ENCODE measurements around the gene DET1. TPM values are rescaled to one million over a fixed set of nuclear protein-coding genes. Genes with fewer than 3 reads are reported as not detected.

The DET1 gene
- total RNA-seq, 2 experiments from 2014 or later = 2.2 to 2.8 TPM

GRCh38 chr15:88489321-88489720 is 57.2 kb downstream of the DET1 start:
- ATAC-seq (ENCODE audit: poor library complexity) = no peak
- H3K4me1 ChIP-seq (ENCODE audit: insufficient read depth, low read length) = no peaks in the 10 kb centered on the region
- no peak overlapping the region for H3K27ac ChIP-seq (ENCODE audit: low read depth in 1 of 2, low read length in 2 of 2)
- H3K4me3 ChIP-seq (ENCODE audit: low read length) = no peak overlapping the region
- Mint-ChIP-seq H3K4me1 (ENCODE audit: low read depth) (no peaks in the 10 kb centered on the region), H3K27me3 (no peaks in the 10 kb centered on the region), H3K36me3 (ENCODE audit: low read depth) (no peaks in the 10 kb centered on the region), H3K27ac (no peak overlapping the region), H3K9me3 (no peaks in the 10 kb centered on the region), H3K4me3 (no peak overlapping the region)
- H3K27me3 ChIP-seq (ENCODE audit: control insufficient read depth in 1 of 2, insufficient read depth in 2 of 2, low read length in 2 of 2) = no peaks in the 10 kb centered on the region
- DNase-seq = no peak
- TF ChIP-seq, protein P1, sequence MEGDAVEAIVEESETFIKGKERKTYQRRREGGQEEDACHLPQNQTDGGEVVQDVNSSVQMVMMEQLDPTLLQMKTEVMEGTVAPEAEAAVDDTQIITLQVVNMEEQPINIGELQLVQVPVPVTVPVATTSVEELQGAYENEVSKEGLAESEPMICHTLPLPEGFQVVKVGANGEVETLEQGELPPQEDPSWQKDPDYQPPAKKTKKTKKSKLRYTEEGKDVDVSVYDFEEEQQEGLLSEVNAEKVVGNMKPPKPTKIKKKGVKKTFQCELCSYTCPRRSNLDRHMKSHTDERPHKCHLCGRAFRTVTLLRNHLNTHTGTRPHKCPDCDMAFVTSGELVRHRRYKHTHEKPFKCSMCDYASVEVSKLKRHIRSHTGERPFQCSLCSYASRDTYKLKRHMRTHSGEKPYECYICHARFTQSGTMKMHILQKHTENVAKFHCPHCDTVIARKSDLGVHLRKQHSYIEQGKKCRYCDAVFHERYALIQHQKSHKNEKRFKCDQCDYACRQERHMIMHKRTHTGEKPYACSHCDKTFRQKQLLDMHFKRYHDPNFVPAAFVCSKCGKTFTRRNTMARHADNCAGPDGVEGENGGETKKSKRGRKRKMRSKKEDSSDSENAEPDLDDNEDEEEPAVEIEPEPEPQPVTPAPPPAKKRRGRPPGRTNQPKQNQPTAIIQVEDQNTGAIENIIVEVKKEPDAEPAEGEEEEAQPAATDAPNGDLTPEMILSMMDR (IDR thresholded peaks at IDR 0.05) = no peak
- POLR2A ChIA-PET = interaction anchor here (0.6 to 1.0 kb wide), 2 partner anchors 9 to 22 kb away, joined by 3 read pairs; partner anchors contain the start of genes MRPL46 and MRPS11
- no peaks in the 10 kb centered on the region for H3K36me3 ChIP-seq (ENCODE audit: insufficient read depth, low read length)
- no peaks in the 10 kb centered on the region for H3K9me3 ChIP-seq (ENCODE audit: control insufficient read depth in 1 of 2, insufficient read depth in 1 of 2, low read length in 2 of 2)
- intact Hi-C loops (cut with DNase I, micrococcal nuclease) = no loop called here
- CTCF ChIA-PET = no interaction called here

GRCh38 chr15:88487796-88488523 is 58.5 kb downstream of the DET1 start:
- TF ChIP-seq, protein P1 (IDR thresholded peaks at IDR 0.05) = no peak
- Histone ChIP-seq H3K27ac (ENCODE audit: low read depth in 1 of 2, low read length in 2 of 2) (no peak overlapping the region), H3K27me3 (ENCODE audit: control insufficient read depth in 1 of 2, insufficient read depth in 2 of 2, low read length in 2 of 2) (no peaks in the 10 kb centered on the region), H3K4me3 (ENCODE audit: low read length) (no peak overlapping the region), H3K36me3 (ENCODE audit: insufficient read depth, low read length) (no peaks in the 10 kb centered on the region), H3K9me3 (ENCODE audit: control insufficient read depth in 1 of 2, insufficient read depth in 1 of 2, low read length in 2 of 2) (no peaks in the 10 kb centered on the region), H3K4me1 (ENCODE audit: insufficient read depth, low read length) (no peaks in the 10 kb centered on the region)
- no peaks in the 10 kb centered on the region for H3K4me1 Mint-ChIP-seq (ENCODE audit: low read depth)
- no peak overlapping the region for H3K27ac Mint-ChIP-seq
- CTCF ChIA-PET = no interaction called here
- no peak overlapping the region for H3K4me3 Mint-ChIP-seq
- H3K9me3 Mint-ChIP-seq = no peaks in the 10 kb centered on the region
- no peaks in the 10 kb centered on the region for H3K36me3 Mint-ChIP-seq (ENCODE audit: low read depth)
- POLR2A ChIA-PET = no interaction called here
- DNase-seq = no peak
- no peaks in the 10 kb centered on the region for H3K27me3 Mint-ChIP-seq
- intact Hi-C loops (cut with DNase I, micrococcal nuclease) = no loop called here
- no peak for ATAC-seq (ENCODE audit: poor library complexity)

- POLR2A ChIA-PET = no interaction called here
- no peak overlapping the region for H3K27ac ChIP-seq (ENCODE audit: low read depth in 1 of 2, low read length in 2 of 2)
- no peaks in the 10 kb centered on the region for H3K9me3 Mint-ChIP-seq
- no peaks in the 10 kb centered on the region for H3K36me3 ChIP-seq (ENCODE audit: insufficient read depth, low read length)
- H3K4me1 Mint-ChIP-seq (ENCODE audit: low read depth) = no peaks in the 10 kb centered on the region
- ATAC-seq (ENCODE audit: poor library complexity) (no peak), DNase-seq (no peak)
- no peaks in the 10 kb centered on the region for H3K4me1 ChIP-seq (ENCODE audit: insufficient read depth, low read length)
- CTCF ChIA-PET = no interaction called here
- no peak overlapping the region for H3K4me3 ChIP-seq (ENCODE audit: low read length)
- H3K27me3 ChIP-seq (ENCODE audit: control insufficient read depth in 1 of 2, insufficient read depth in 2 of 2, low read length in 2 of 2) = no peaks in the 10 kb centered on the region
- no peak overlapping the region for H3K4me3 Mint-ChIP-seq
- H3K9me3 ChIP-seq (ENCODE audit: control insufficient read depth in 1 of 2, insufficient read depth in 1 of 2, low read length in 2 of 2) = no peaks in the 10 kb centered on the region
- H3K27ac Mint-ChIP-seq = no peak overlapping the region
- TF ChIP-seq, protein P1 (IDR thresholded peaks at IDR 0.05) = no peak
- H3K27me3 Mint-ChIP-seq = no peaks in the 10 kb centered on the region
- intact Hi-C loops (cut with DNase I, micrococcal nuclease) = no loop called here
- no peaks in the 10 kb centered on the region for H3K36me3 Mint-ChIP-seq (ENCODE audit: low read depth)
Observed at GRCh38 chr15:88487178-88487795, 59.2 kb downstream of the DET1 start.
